Lung (tissue), 12 donors: ENCODE results near the gene ASH1L. TPM values are rescaled to one million over a fixed set of nuclear protein-coding genes. Genes with fewer than 3 reads are reported as not detected.
"Not testable (repeated sequence)": the region's sequence is repeated elsewhere in the genome, so short reads cannot be mapped to it uniquely, and the experiment has no call there.

ENCODE experiments used
- ATAC-seq: fragments of 200-7000 bp; cut with Tn5 transposase; one replicate; pipeline ENCODE4 v1.9.1; 2020; ENCODE audit warnings: moderate number of reproducible peaks; ENCODE audit not compliant: insufficient read depth, low FRiP score
- DNase-seq, 3 donors: peaks; one replicate each; pipeline ENCODE4 v3.0.0-alpha.2; 2013 to 2017
- H3K27ac ChIP-seq, 2 donors: one replicate each; pipeline ENCODE4 v1.5.1; 2013; ENCODE audit warnings: mild to moderate bottlenecking in 2 of 2, moderate library complexity in 2 of 2, control low read depth in 1 of 2, inconsistent platforms in 1 of 2, low read depth in 1 of 2, low read length in 1 of 2
- H3K27me3 ChIP-seq, 3 donors: one replicate each; pipeline ENCODE4 v1.5.1; 2013; ENCODE audit warnings: low read length in 2 of 3; ENCODE audit not compliant: control insufficient read depth in 3 of 3, insufficient read depth in 3 of 3
- H3K36me3 ChIP-seq, 4 donors: one replicate each; pipeline ENCODE4 v1.5.1; 2013; ENCODE audit warnings: low read length in 4 of 4, mild to moderate bottlenecking in 1 of 4, moderate library complexity in 1 of 4; ENCODE audit not compliant: control insufficient read depth in 4 of 4, insufficient read depth in 4 of 4
- H3K4me1 ChIP-seq, 5 donors: one replicate each; pipeline ENCODE4 v1.5.1; 2013; ENCODE audit warnings: low read length in 5 of 5, mild to moderate bottlenecking in 2 of 5, moderate library complexity in 1 of 5; ENCODE audit not compliant: control insufficient read depth in 5 of 5, insufficient read depth in 5 of 5
- H3K4me3 ChIP-seq: one replicate; pipeline ENCODE4 v1.5.1; 2013; ENCODE audit warnings: mild to moderate bottlenecking, control low read depth, moderate library complexity
- H3K9ac ChIP-seq, 2 donors: one replicate each; pipeline ENCODE4 v1.5.1; 2013; ENCODE audit warnings: low read length in 2 of 2, control low read depth in 1 of 2; ENCODE audit not compliant: insufficient read depth in 1 of 2
- H3K9me3 ChIP-seq, 4 donors: one replicate each; pipeline ENCODE4 v1.5.1; 2013; ENCODE audit warnings: low read length in 3 of 4, mild to moderate bottlenecking in 1 of 4, moderate library complexity in 1 of 4; ENCODE audit not compliant: control insufficient read depth in 4 of 4, insufficient read depth in 3 of 4
- CTCF ChIP-seq: IDR thresholded peaks from 2 replicates; pipeline ENCODE4 v1.5.1; 2012; ENCODE audit warnings: mild to moderate bottlenecking; ENCODE audit errors: control extremely low read depth, extremely low read depth
- WGBS, 2 donors: extraction: QIAGEN DNeasy Blood & Tissue Kit; methylation state at CpG; one replicate each; pipeline ENCODE4 v1.1.7; 2013; 5-methylcytosine and 5-hydroxymethylcytosine counted together
- polyA plus RNA-seq, 2 donors: library from polyadenylated mRNA; stranded (reverse); fragments of 200-250 nt; gene quantifications; one replicate each; pipeline ENCODE4 v1.2.1, GENCODE V29; 2013
- total RNA-seq, 2 donors: library from RNA; depleted of rRNA in 1 of 2; stranded (reverse); fragments of >200 nt in 1 of 2; gene quantifications; one replicate each; pipeline ENCODE4 v1.2.1, GENCODE V29; 2014 to 2021
- donor health status: control.
- donor health status: control.
- donor health status: Bipolar disorder and iron deficiency.
- donor health status: healthy.
- donor health status: DM: yes; HTN: yes; CAD: no.

Gene ASH1L
- total and polyA plus RNA-seq, 4 donors, result 8.1 to 92.5 (median 27.5) TPM

DNA sequence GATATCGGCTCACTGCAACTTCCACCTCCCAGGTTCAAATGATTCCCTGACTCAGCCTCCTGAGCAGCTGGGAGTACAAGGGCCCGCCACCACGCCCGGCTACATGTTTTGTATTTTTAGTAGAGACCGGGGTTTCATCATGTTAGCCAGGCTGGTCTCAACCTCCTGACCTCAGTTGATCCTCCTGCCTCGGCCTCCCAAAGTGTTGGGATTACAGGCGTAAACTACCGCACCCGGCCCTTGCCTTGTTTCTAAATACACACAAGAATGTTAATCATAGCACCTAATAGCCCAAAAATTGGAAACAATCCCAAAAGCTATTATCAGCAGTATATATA, 46.3 kb upstream of the ASH1L start:
- TF ChIP-seq CTCF, result no peak
- Histone ChIP-seq H3K36me3 (peaks cover 0 to 9% (median 4%) of the 10 kb centered on the region in 4 donors), H3K27me3 (no peaks in the 10 kb centered on the region), H3K9ac (no peak overlapping the region), H3K4me3 (no peak overlapping the region), H3K4me1 (no peaks in the 10 kb centered on the region), H3K9me3 (no peaks in the 10 kb centered on the region), H3K27ac (no peak overlapping the region)
- 90 to 97% methylated on average over 9 of the region's 9 CpGs for WGBS, 2 donors
- no peak for ATAC-seq
- DNase-seq, result no peak

GRCh38 chr1:155607708-155608107, 45.1 kb upstream of the ASH1L start:
- no peak overlapping the region for H3K9ac ChIP-seq
- ATAC-seq (no peak), DNase-seq (no peak)
- H3K36me3 ChIP-seq, result peaks cover 0 to 7% (median 2%) of the 10 kb centered on the region in 4 donors
- no peaks in the 10 kb centered on the region for H3K27me3 ChIP-seq
- no peak overlapping the region for H3K4me3 ChIP-seq
- H3K27ac ChIP-seq, result no peak overlapping the region
- H3K9me3 ChIP-seq, result no peaks in the 10 kb centered on the region
- no peaks in the 10 kb centered on the region for H3K4me1 ChIP-seq
- TF ChIP-seq CTCF, result no peak
- WGBS, 2 donors, result 80 to 84% methylated on average over 7 of the region's 7 CpGs

GRCh38 chr1:155599828-155600572, 37.4 kb upstream of the ASH1L start:
- H3K4me3 ChIP-seq, H3K9me3 ChIP-seq, DNase-seq, ATAC-seq, H3K27ac ChIP-seq, H3K9ac ChIP-seq, H3K36me3 ChIP-seq, H3K27me3 ChIP-seq, H3K4me1 ChIP-seq: not testable (repeated sequence)
- WGBS, 2 donors, result 33 to 37% methylated on average over 12 of the region's 12 CpGs

- no peaks in the 10 kb centered on the region for H3K9me3 ChIP-seq
- peaks cover 0 to 1% (median 0%) of the 10 kb centered on the region in 5 donors for H3K4me1 ChIP-seq
- TF ChIP-seq CTCF, result no peak
- WGBS, 2 donors, result 12 to 24% methylated on average over 12 of the region's 12 CpGs
- H3K9ac ChIP-seq, result peak overlapping the region in 1 of 2 donors; percentile 42
- H3K27ac ChIP-seq, result no peak overlapping the region
- no peak overlapping the region for H3K4me3 ChIP-seq
- ATAC-seq (no peak), DNase-seq (peak; percentile 16 to 32 (median 28))
- H3K36me3 ChIP-seq, result no peaks in the 10 kb centered on the region
- H3K27me3 ChIP-seq, result peaks cover 0 to 2% (median 0%) of the 10 kb centered on the region in 3 donors
Observed at GRCh38 chr1:155598842-155599331, 36.3 kb upstream of the ASH1L start.
